Endothelial cell of umbilical vein (primary cell): ENCODE results near the gene DLGAP4. TPM values are rescaled to one million over a fixed set of nuclear protein-coding genes. Genes with fewer than 3 reads are reported as not detected.

Experiments used
- BruUV-seq: library from RNA; stranded (reverse); fragments of 400-500 nt; replicated peaks from 2 replicates; lab custom pipeline; 2021; lab: Mats Ljungman, UMichigan
- CTCF ChIA-PET: fragments of 300-600, 350-600 bp; sonication (Branson Sonifier 250); formaldehyde crosslinking; loops from one replicate; lab custom pipeline; 2021; ENCODE audit warnings: antibody characterized with exemption, inconsistent platforms; lab: Charles Lee
- POLR2A ChIA-PET: fragments of 300-600, 350-600 bp; sonication (Branson Sonifier 250); formaldehyde crosslinking; loops from one replicate; lab custom pipeline; 2021; ENCODE audit warnings: antibody characterized with exemption, inconsistent platforms; lab: Charles Lee
- DNase-seq: peaks from one replicate; pipeline ENCODE4 v3.0.0-alpha.2; 2011; ENCODE audit warnings: low read depth, low spot score
- FAIRE-seq: peaks from 2 replicates; lab custom pipeline; 2011; peaks lifted over from hg19 to GRCh38; lab: Jason Lieb, UNC
- H2AFZ ChIP-seq: 2 replicates; pipeline ENCODE4 v1.6.0; 2012; ENCODE audit warnings: low read depth, low read length, control low read depth, inconsistent platforms
- H3K27ac ChIP-seq: 2 replicates; pipeline ENCODE4 v1.5.1; 2011; ENCODE audit warnings: low read depth, mild to moderate bottlenecking, control low read depth, low read length, moderate library complexity; ENCODE audit not compliant: insufficient read depth
- H3K27me3 ChIP-seq, 2 experiments: 2 replicates each; pipeline versions ENCODE4 v1.6.0 to v1.6.1; 2011; ENCODE audit warnings: low read length in 2 of 2, mixed read lengths in 1 of 2; ENCODE audit not compliant: control insufficient read depth in 2 of 2, insufficient read depth in 2 of 2
- H3K36me3 ChIP-seq, 2 experiments: 2 replicates in 1 of 2; 3 replicates in 1 of 2; pipeline ENCODE4 v1.5.1; 2011; ENCODE audit warnings: low read length in 2 of 2, mild to moderate bottlenecking in 1 of 2, moderate library complexity in 1 of 2; ENCODE audit not compliant: control insufficient read depth in 2 of 2, insufficient read depth in 2 of 2; ENCODE audit errors: extremely low read depth in 1 of 2
- H3K4me1 ChIP-seq: 3 replicates; pipeline ENCODE4 v1.5.1; 2011; ENCODE audit warnings: mild to moderate bottlenecking, low read length; ENCODE audit not compliant: control insufficient read depth, insufficient read depth; ENCODE audit errors: extremely low read depth
- H3K4me2 ChIP-seq: 2 replicates; pipeline ENCODE4 v1.6.1; 2011; ENCODE audit warnings: low read length, control low read depth, mixed read lengths; ENCODE audit not compliant: insufficient read depth
- H3K4me3 ChIP-seq, 3 experiments: fragments of 200-600 bp in 1 of 3; sonication (generic), shearing (Covaris generic) in 1 of 3; replicated peaks in 1 of 3; 2 replicates each; pipeline ENCODE4 v1.5.1; 2011 to 2016; ENCODE audit warnings: control low read depth in 3 of 3, low read length in 3 of 3, mild to moderate bottlenecking in 2 of 3, inconsistent platforms in 1 of 3, low read depth in 1 of 3, moderate library complexity in 1 of 3; ENCODE audit not compliant: insufficient read depth in 1 of 3
- H3K79me2 ChIP-seq: 2 replicates; pipeline ENCODE4 v1.6.0; 2012; ENCODE audit warnings: low read length, inconsistent platforms; ENCODE audit not compliant: control insufficient read depth, insufficient read depth
- H3K9ac ChIP-seq: replicated peaks from 2 replicates; pipeline ENCODE3; 2011; ENCODE audit warnings: low read length, control low read depth; ENCODE audit not compliant: insufficient read depth; ENCODE audit errors: extremely low read depth
- H3K9me1 ChIP-seq: replicated peaks from 3 replicates; pipeline ENCODE4 v1.6.0; 2011; ENCODE audit warnings: mild to moderate bottlenecking, low read length; ENCODE audit not compliant: control insufficient read depth, insufficient read depth; ENCODE audit errors: extremely low read depth
- H3K9me3 ChIP-seq: replicated peaks from 2 replicates; pipeline ENCODE4 v1.5.1; 2012; ENCODE audit warnings: low read length, inconsistent platforms; ENCODE audit not compliant: control insufficient read depth, insufficient read depth
- H4K20me1 ChIP-seq: replicated peaks from 2 replicates; pipeline ENCODE3; 2011; ENCODE audit warnings: mild to moderate bottlenecking, low read length; ENCODE audit not compliant: control insufficient read depth, insufficient read depth; ENCODE audit errors: extremely low read depth
- CTCF ChIP-seq, 2 donors: IDR thresholded peaks; 1 replicate in 1 of 2; 2 replicates in 1 of 2; pipeline ENCODE4 v1.5.1; 2011; ENCODE audit warnings: low read length in 2 of 2, mild to moderate bottlenecking in 2 of 2, moderate library complexity in 2 of 2, control low read depth in 1 of 2, inconsistent platforms in 1 of 2, low read depth in 1 of 2; ENCODE audit not compliant: insufficient read depth in 1 of 2; ENCODE audit errors: extremely low read depth in 1 of 2
- EZH2 ChIP-seq: IDR thresholded peaks from 2 replicates; pipeline ENCODE4 v1.6.1; 2012; ENCODE audit warnings: borderline replicate concordance, low read depth, mild to moderate bottlenecking, moderate library complexity, low read length, inconsistent platforms; ENCODE audit not compliant: severe bottlenecking
- FOS ChIP-seq: IDR thresholded peaks from 2 replicates; pipeline ENCODE4 v1.6.1; 2011; ENCODE audit warnings: mild to moderate bottlenecking, low read length, moderate library complexity, borderline replicate concordance; ENCODE audit not compliant: insufficient read depth
- GATA2 ChIP-seq: IDR thresholded peaks from 2 replicates; pipeline ENCODE4 v1.7.0; 2011; ENCODE audit warnings: low read depth, mild to moderate bottlenecking, moderate library complexity, mixed read lengths, low read length; ENCODE audit not compliant: insufficient read length, insufficient read depth
- JUN ChIP-seq: IDR thresholded peaks from 2 replicates; pipeline ENCODE4 v1.6.1; 2011; ENCODE audit warnings: borderline replicate concordance, low read depth; ENCODE audit not compliant: insufficient read length, insufficient read depth
- MAX ChIP-seq: IDR thresholded peaks from 2 replicates; pipeline ENCODE4 v1.6.1; 2011; ENCODE audit not compliant: insufficient read depth, insufficient read length
- MYC ChIP-seq: IDR thresholded peaks from one replicate; pipeline ENCODE4 v1.6.1; 2011; ENCODE audit warnings: mild to moderate bottlenecking, low read depth, low read length
- POLR2A ChIP-seq: IDR thresholded peaks from 2 replicates; pipeline ENCODE4 v1.6.1; 2012; ENCODE audit warnings: low read depth, mild to moderate bottlenecking, control low read depth, low read length
- POLR2AphosphoS5 ChIP-seq: IDR thresholded peaks from 2 replicates; pipeline ENCODE4 v1.6.1; 2012; ENCODE audit warnings: low read depth, mild to moderate bottlenecking, control low read depth, low read length, moderate library complexity; ENCODE audit not compliant: insufficient read depth
- dilution Hi-C: fragments of 300-500 bp; cut with MboI; formaldehyde crosslinking; loops from one replicate; pipeline ENCODE4 v1.15.0; 2019; ENCODE audit warnings: low sequenced_read_pairs; ENCODE audit not compliant: extremely low pct_ligation_motif_present
- intact Hi-C: fragments of 100-400 bp; cut with micrococcal nuclease; formaldehyde crosslinking; loops from one replicate; pipeline ENCODE4 v1.10.0; 2022
- polyA plus RNA-seq, 4 experiments: library from polyadenylated mRNA; depleted of rRNA in 3 of 4; stranded (reverse) in 3 of 4; unstranded in 1 of 4; fragments of >200 nt; gene quantifications; 2 replicates each; pipeline versions ENCODE4 v1.2.1 to v1.2.3, GENCODE V29; 2011 to 2012; ENCODE audit warnings: missing spikeins in 1 of 4
- total RNA-seq: library from RNA; stranded (reverse); gene quantifications from 2 replicates; pipeline ENCODE4 v1.2.3, GENCODE V29; 2021

DLGAP4 gene
- total and polyA plus RNA-seq, 2 donors (not counting 3 experiments of a cell fraction or from before 2014, with no cell fraction given), result 57.5 to 125 TPM

DNA sequence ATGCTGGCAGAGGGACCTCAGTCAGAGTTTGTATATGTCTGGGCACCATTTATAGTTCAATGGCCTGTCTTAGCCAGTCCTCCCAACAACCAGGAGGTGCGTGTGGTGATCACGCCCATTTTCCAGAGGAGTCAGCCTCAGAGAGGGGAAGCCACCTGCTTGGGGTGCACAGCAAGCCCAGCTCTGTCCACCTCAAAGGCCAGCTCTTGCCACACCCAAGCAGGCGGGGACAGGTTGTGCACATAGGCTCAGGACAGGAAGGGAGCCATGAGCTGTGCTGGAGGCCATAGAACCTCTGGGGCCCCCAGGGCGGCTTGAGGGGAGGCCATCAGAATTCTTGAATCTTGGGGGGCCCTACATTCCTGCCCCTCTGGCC is 61.2 kb downstream of the DLGAP4 start:
- no TSS peak for BruUV-seq
- no peak overlapping the region for H3K4me2 ChIP-seq
- no peak overlapping the region for H3K9ac ChIP-seq
- ChIA-PET POLR2A (no interaction called here), CTCF (interaction anchor here (1.3 kb wide), 1 partner anchor 9 kb away, joined by 3 read pairs; no protein-coding TSS in a partner anchor)
- no peaks in the 10 kb centered on the region for H3K79me2 ChIP-seq
- intact Hi-C loops (no loop called here), dilution Hi-C loops (no loop called here)
- H3K9me3 ChIP-seq, result no peaks in the 10 kb centered on the region
- TF ChIP-seq EZH2 (no peak), JUN (no peak), POLR2A (no peak), POLR2AphosphoS5 (no peak), GATA2 (no peak), FOS (no peak), MYC (no peak), CTCF (IDR thresholded peaks at IDR 0.05; ENCODE audit: extremely low read depth in 1 of 2, insufficient read depth in 1 of 2, low read depth in 1 of 2, low read length in 2 of 2) (no peak), MAX (no peak)
- H3K27me3 ChIP-seq, result peaks cover 0 to 3% of the 10 kb centered on the region in 2 experiments
- H3K36me3 ChIP-seq, result no peaks in the 10 kb centered on the region
- H3K27ac ChIP-seq, result no peak overlapping the region
- DNase-seq (no peak), FAIRE-seq (no peak)
- H3K9me1 ChIP-seq, result no peaks in the 10 kb centered on the region
- H3K4me1 ChIP-seq, result no peaks in the 10 kb centered on the region
- H2AFZ ChIP-seq, result no peak overlapping the region
- no peak overlapping the region for H3K4me3 ChIP-seq
- H4K20me1 ChIP-seq, result no peaks in the 10 kb centered on the region
